GM12891 (cell line): ENCODE measurements around the gene FERMT1.

Experiments
- DNase-seq: peaks from one replicate; pipeline ENCODE4 v3.0.0; 2011; ENCODE audit warnings: low spot score; ENCODE audit not compliant: insufficient read length
- FAIRE-seq: peaks from 2 replicates; lab custom pipeline; 2011; peaks lifted over from hg19 to GRCh38; lab: Jason Lieb, UNC
- PAX5 ChIP-seq: IDR thresholded peaks from 2 replicates; pipeline ENCODE4 v1.6.1; 2011; ENCODE audit warnings: low read length, moderate library complexity, mild to moderate bottlenecking; ENCODE audit not compliant: insufficient read depth, severe bottlenecking
- POLR2A ChIP-seq: IDR thresholded peaks from 2 replicates; pipeline ENCODE4 v1.6.1; 2011; ENCODE audit warnings: low read depth, low read length, control low read depth
- POLR2AphosphoS5 ChIP-seq: IDR thresholded peaks from 2 replicates; pipeline ENCODE4 v1.6.1; 2011; ENCODE audit warnings: low read depth, low read length, control low read depth
- POU2F2 ChIP-seq: IDR thresholded peaks from 2 replicates; pipeline ENCODE4 v1.6.1; 2011; ENCODE audit warnings: low read depth, mild to moderate bottlenecking, control low read depth, low read length, moderate library complexity
- SPI1 ChIP-seq: IDR thresholded peaks from 2 replicates; pipeline ENCODE4 v1.6.1; 2011; ENCODE audit warnings: low read depth, low read length, control low read depth
- TAF1 ChIP-seq: IDR thresholded peaks from 2 replicates; pipeline ENCODE4 v1.6.1; 2011; ENCODE audit warnings: low read depth, low read length, control low read depth

Gene FERMT1

DNA sequence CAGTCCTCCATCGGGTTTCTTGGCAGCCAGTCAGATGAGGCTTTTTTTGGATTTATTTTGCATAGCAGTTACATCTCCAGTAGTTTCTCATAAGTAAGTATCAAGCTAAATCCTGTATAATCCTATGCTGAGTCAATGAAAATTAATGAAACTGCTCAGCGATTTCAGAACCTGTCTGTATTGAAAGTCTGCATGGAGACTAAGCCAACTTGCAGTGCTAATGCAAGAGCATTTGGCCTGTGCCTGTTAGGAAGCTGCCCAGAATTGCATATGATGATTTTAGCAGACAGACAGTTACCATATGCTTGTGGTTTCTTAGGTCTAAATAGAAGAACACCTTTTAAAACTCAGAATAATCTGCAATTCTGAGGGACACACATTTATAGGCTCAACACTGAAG lies 43.8 kb downstream of the FERMT1 start:
- no peak for TF ChIP-seq POLR2A
- TF ChIP-seq TAF1, result no peak
- no peak for TF ChIP-seq PAX5
- no peak for TF ChIP-seq SPI1
- no peak for TF ChIP-seq POLR2AphosphoS5
- no peak for TF ChIP-seq POU2F2
- FAIRE-seq (no peak), DNase-seq (no peak)

DNA sequence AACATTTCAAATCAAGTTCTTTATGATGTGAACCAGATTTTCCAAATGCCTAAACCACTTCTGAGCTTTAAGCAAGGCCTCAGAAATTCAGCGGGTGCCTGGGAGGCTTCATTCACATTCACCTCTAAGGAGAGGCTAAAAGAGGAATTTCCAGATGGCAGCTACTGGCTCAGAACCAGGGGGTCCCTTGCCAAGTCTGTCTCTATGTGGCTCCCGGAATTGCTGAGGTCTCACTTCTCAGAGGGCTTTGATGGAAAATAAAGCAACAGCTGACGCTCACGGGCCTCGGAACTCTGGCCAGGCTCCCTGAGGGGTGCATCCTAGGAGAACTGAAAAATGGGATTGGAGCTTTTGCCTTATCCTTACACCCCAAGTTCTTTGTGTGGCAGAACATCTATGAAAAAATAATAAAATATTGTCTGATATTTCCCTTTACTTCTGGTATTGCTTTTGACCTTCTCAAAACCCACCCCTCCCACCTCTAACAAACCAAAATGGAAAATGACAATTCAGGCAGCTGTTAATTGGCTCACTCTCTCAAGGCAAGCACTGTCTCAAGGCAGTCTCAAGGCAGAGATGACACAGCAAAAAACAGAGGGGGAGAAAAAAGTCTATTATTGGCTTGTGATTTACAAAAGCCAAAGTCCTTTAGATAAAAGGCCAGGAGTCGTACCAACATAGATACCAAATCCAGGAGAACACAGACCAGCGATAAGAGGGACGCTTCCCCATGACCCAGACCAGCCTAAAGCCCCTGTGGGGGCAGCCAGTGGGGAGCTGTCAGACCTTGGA lies 47.2 kb downstream of the FERMT1 start:
- FAIRE-seq, result no peak
- TF ChIP-seq POU2F2, result no peak
- no peak for TF ChIP-seq POLR2A
- no peak for TF ChIP-seq TAF1
- TF ChIP-seq SPI1, result no peak
- TF ChIP-seq PAX5, result no peak
- no peak for TF ChIP-seq POLR2AphosphoS5
- DNase-seq, result no peak

DNA sequence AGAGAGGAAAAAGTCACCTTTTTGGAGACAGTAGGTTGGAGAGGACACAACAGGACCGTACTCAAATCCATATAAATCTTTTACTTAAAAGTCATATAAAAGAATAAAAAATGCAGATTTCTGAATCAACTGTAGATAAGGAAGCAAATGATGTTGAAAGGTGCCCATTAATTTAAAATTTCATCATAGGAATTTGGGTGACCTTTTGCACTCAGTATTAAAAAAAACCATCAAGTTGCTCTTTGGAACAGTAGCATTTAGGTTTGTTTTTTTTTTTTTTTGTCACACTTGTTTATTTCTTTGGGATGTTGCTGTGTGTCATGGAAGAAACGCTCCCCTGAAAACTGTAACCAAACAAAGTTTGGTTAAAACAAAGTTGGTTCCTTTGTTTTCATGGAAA lies 48.0 kb downstream of the FERMT1 start:
- no peak for FAIRE-seq
- DNase-seq, result no peak
- TF ChIP-seq PAX5 (no peak), POU2F2 (no peak), SPI1 (no peak), POLR2A (no peak), TAF1 (no peak), POLR2AphosphoS5 (no peak)

DNA sequence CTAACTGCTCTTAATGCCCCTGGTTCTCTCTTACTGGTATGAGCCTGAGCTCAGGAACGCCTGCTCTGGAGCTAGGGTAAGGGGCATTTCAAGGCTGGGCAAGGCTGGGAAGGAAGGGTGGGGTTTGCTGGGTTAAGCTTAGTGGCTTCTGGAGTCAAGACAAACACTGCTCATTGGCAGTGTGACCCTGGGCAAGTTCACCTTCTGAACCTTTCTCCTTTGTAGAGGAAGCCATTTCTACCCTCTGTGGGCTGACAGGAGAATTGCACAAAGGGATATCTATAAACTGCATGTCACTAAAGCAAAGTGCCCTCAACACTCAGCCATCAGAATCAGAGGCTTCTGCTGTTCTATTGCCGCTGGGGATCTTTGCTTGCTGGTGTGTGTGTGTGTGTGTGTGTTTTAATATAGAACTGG lies 48.7 kb downstream of the FERMT1 start:
- TF ChIP-seq POLR2AphosphoS5 (no peak), PAX5 (no peak), TAF1 (no peak), POLR2A (no peak), POU2F2 (no peak), SPI1 (no peak)
- DNase-seq (no peak), FAIRE-seq (peak; percentile 16)

DNA sequence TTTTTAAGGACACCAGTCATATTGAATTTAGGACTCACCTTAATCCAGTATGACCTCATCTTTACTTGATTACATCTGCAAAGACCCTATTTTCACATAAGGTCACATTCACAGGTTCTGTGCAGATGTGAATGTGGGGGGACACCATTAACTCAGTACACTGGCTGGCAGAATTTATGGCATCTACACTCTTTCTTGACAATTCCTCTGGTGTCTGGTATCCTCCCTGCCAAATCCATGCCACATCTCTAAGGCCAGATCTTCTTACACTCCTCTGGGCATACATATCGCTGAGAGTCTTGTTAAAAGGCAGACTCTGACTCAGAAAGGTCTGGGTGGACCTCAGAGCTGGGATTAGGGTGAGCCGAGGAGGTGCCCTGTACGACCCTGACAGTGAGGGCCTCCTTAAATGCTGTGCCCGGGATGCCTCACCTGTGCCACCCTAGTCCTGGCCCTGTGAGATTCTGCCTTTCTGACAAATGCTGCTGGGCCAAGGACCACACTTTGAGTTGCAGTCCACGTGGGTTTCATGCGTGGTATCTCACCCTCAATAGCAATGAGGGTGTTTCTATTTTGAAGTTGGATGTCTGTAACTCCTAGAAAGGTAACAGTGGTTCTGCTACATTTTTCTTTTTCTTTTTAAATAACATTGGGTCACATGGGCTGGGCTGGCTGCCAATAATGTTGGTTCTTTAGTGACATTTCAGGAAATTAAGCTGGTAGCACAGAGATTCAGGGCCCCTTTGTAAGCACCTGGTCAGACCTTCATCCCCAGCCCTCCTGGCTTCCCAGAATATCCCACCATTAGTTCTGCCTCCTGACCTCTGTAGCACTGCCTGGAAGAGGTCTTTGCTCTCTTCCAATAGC lies 51.8 kb downstream of the FERMT1 start:
- FAIRE-seq, result no peak
- TF ChIP-seq SPI1, result no peak
- TF ChIP-seq POU2F2, result no peak
- no peak for TF ChIP-seq POLR2AphosphoS5
- no peak for TF ChIP-seq PAX5
- no peak for TF ChIP-seq TAF1
- no peak for TF ChIP-seq POLR2A
- no peak for DNase-seq

DNA sequence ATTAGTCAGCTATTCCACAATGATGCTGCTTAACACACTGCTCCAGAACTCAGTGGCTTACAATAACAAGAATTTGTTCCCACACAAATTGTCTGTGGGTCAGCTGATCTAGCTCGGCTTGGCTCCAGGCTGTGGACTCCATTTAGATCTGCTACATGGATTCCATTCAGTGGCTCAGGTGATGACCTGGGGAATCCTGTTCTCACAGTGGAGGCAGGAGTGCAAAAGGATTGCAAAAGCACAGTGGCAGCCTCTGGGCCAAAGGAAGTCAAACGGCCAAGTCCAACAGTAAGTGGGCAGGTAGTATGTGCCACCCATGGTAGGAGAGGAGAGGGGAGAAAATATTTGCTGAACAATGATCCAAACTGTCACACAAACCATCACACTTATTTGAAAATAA lies 53.2 kb downstream of the FERMT1 start:
- DNase-seq (no peak), FAIRE-seq (no peak)
- TF ChIP-seq POU2F2, result no peak
- no peak for TF ChIP-seq POLR2A
- TF ChIP-seq TAF1, result no peak
- TF ChIP-seq PAX5, result no peak
- no peak for TF ChIP-seq SPI1
- TF ChIP-seq POLR2AphosphoS5, result no peak

DNA sequence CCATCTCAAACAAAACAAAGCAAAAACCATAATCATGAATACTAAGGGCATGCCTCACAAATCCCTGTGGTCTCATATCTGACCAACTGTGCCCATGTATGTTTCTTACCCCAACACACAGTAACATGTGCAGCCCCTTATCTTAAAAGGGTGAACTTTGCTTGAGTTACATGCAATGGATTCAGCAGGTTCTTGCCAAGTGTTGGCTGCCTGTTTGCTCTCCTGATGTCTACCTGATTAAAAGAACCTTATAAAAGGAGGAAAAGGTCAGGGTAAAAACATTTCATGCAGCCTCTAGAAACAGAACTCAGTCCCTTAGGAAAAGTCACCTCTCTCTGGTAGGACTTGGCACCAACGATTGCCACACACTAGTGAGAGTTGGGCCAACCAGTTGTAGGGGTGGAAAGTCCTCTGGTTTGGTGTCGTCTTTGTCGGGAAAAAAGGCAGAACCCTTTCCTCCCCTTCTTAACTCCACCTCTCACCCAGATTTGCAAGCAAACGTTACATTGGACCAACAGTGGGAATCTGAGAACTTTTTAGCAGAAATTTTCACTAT lies 55.0 kb downstream of the FERMT1 start:
- FAIRE-seq, result no peak
- TF ChIP-seq TAF1, result no peak

DNA sequence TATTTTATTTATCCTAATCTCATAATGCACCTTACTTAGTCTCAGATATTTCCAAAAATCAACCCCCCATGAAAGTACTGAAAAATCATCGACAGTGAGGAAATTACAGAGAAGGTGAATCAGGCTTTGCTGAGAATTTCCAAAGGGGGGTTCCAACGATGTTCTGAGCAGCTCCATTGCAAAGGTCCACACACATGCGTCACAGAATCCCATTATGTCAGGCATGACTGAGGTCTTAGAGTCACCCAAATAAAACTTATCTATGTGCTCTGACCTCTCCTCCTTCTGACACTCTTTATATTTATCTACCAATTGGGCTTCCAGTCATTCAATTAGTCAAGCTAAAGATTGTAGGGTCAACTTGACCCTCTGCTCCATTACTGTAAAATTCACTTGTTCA lies 56.2 kb downstream of the FERMT1 start:
- TF ChIP-seq POLR2A (no peak), TAF1 (no peak), PAX5 (no peak), SPI1 (no peak), POLR2AphosphoS5 (no peak), POU2F2 (no peak)
- DNase-seq (no peak), FAIRE-seq (no peak)

More for the DNA sequence above, 55.0 kb downstream of the FERMT1 start:
- no peak for DNase-seq

DNA sequence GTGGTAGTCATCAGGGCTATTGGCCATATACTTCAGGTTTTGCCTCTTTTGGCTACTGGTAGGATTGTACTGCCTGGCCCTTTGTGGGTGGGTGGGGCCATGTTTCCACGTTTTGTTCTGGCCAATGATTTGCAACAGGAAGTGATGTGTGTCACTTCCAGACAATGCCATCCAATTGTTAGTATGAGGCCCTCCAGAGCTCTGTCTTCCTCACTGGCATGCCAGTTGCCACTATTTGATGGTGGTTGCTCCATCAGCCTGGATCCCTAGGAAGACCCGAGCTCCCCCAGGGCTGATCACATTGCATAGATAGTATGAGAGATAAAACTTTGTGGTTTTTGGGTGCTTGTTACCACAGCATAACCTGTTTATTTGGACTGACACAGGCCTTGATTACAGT lies 61.3 kb downstream of the FERMT1 start:
- DNase-seq (no peak), FAIRE-seq (no peak)
- no peak for TF ChIP-seq POU2F2
- TF ChIP-seq TAF1, result no peak
- no peak for TF ChIP-seq POLR2AphosphoS5
- TF ChIP-seq SPI1, result no peak
- no peak for TF ChIP-seq PAX5
- TF ChIP-seq POLR2A, result no peak

DNA sequence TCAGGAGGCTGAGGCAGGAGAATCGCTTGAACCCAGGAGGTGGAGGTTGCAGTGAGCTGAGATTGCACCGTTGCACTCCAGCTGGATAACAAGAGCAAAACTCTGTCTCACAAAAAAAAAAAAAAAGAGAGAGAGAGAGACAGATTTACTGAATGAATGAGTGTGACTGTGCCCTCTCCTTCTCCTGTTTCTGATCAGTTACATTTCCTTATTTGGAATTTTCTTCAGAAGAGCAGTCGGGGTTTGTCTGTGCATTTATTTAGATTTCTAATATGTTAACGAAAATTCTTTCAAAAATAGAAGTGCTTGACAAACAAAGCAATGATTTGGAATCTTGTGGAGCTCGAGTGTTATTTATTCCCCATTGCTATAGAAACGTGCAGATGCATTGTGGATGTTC lies 62.6 kb downstream of the FERMT1 start:
- FAIRE-seq (no peak), DNase-seq (no peak)
- TF ChIP-seq POLR2A (no peak), POLR2AphosphoS5 (no peak), POU2F2 (no peak), TAF1 (no peak), PAX5 (no peak), SPI1 (no peak)
